Measurements from ENCODE around the gene INAFM1. TPM values are rescaled to one million over a fixed set of nuclear protein-coding genes. Genes with fewer than 3 reads are reported as not detected.

The INAFM1 gene
- total and polyA plus RNA-seq, 9 of the 15 experiments (the other 6 are each of a cell fraction or from before 2014, with no cell fraction given): 0.71 to 30.9 (median 3.1) TPM

DNA sequence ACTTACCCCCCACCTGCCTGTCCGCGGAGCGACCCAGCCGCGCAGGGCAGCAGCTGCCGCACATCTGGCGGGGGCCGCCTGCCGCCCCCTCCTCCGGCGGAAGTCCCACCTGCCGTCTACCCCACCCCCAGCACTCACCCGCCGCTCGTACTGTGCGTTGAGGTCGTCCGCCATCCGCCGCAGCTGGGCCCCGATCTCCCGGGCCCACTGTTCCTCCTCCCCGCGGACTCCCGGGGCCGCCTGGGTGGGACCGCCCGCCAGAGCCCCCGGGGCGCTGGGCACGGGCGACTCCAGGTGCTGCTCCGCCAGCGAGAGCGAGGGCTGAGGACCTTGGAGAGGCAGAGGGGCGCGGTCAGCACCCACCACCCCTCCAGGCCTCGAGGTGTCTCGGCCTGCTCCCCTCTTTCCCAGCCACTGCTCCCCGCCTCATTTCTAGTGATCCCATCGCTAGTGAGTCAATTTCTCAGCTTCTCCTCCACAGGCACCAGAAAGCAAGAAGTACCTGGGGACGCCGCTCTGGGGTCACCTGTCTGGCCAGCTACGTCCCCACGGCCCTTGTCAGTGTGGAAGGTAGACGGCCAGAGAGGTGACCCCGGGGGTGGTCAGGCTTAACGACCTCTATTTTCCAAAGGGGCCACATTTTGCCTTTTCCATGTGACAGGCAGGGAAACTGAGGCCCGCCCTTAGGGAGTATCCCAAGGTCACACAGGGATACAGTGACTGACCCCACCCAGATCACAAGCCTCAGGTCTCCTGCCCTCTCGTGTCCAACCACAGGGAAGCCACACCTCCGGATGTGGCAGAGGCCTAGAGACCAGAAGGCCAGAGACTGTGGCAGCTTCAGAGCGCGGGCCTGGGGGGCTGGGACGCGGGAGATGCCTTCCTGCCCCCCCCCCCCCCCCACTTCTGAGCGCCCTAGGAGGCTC is 48.0 kb upstream of the INAFM1 start:
- H4K20me1 ChIP-seq (replicated peaks; ENCODE audit: control insufficient read depth, insufficient read depth, low read length): peaks cover 17% of the 10 kb centered on the region; the same call in 1 of the 2 replicates
- peak overlapping the region; percentile 87 to 99 for H3K9ac ChIP-seq (ENCODE audit: insufficient read depth in 1 of 2, low read depth in 2 of 2, low read length in 2 of 2)
- in situ Hi-C loops (cut with MboI): no loop called here
- no peaks in the 10 kb centered on the region; a peak in 1 of 5 replicates for H3K27me3 ChIP-seq (ENCODE audit: control insufficient read depth in 2 of 2, insufficient read depth in 2 of 2, low read length in 2 of 2)
- FAIRE-seq (peak; percentile 95), ATAC-seq (peak; percentile 69), DNase-seq (ENCODE audit: extremely low read depth in 1 of 4, low spot score in 3 of 4) (peak; percentile 55 to 97 (median 68))
- no peaks in the 10 kb centered on the region for H3K9me3 ChIP-seq (replicated peaks; ENCODE audit: control insufficient read depth, insufficient read depth, low read depth, low read length)
- intact Hi-C loops (cut with micrococcal nuclease): loop anchor here (1.0 to 5.0 kb wide), 3 partner anchors 16 to 74 kb away; no protein-coding TSS in a partner anchor
- peaks cover 61% of the 10 kb centered on the region for H3K79me2 ChIP-seq (ENCODE audit: control insufficient read depth, insufficient read depth, low read length)
- peak overlapping the region; percentile 100 for H3K4me2 ChIP-seq (ENCODE audit: insufficient read depth, low read length)
- TSS peak; percentile 89 for BruUV-seq (replicated peaks)
- WGBS (ENCODE audit: insufficient coverage, low coverage, missing lambda C conversion rate): 2% methylated on average over 33 of the region's 56 CpGs
- peaks cover 18% of the 10 kb centered on the region; the same call in 2 of the 3 replicates for H3K36me3 ChIP-seq (ENCODE audit: control insufficient read depth, insufficient read depth, low read length)
- ChIA-PET POLR2A (interaction anchor here (0.6 to 8.2 kb wide), 28 partner anchors 8 to 697 kb away, joined by 3 to 171 read pairs (median 6); partner anchors contain the start of genes CCDC9, DHX34, INAFM1 and NOP53), CTCF (ENCODE audit: low intra/inter-chr PET ratio) (interaction anchor here (0.6 to 0.8 kb wide), 4 partner anchors 21 to 590 kb away, joined by 3 to 4 read pairs (median 4); no protein-coding TSS in a partner anchor)
- H3K4me3 ChIP-seq: peak overlapping the region; percentile 100
- no peaks in the 10 kb centered on the region for H3K9me1 ChIP-seq (ENCODE audit: control insufficient read depth, insufficient read depth, low read length)
- H3K4me1 ChIP-seq (replicated peaks in 1 of 2; ENCODE audit: control insufficient read depth in 2 of 2, insufficient read depth in 2 of 2, low read length in 2 of 2): peaks cover 20 to 67% of the 10 kb centered on the region in 2 experiments
- no peak overlapping the region for H2AFZ ChIP-seq (ENCODE audit: low read depth, low read length)
- H3K27ac ChIP-seq (ENCODE audit: extremely low read depth, low read depth, low read length): peak overlapping the region; percentile 93
- TF ChIP-seq ZNF584 (CRISPR knock-in tag; IDR thresholded peaks at IDR 0.05; ENCODE audit: low read depth) (no peak; the same call in none of the 2 replicates), ZBTB8A (IDR thresholded peaks at IDR 0.05; ENCODE audit: partially characterized antibody) (no peak), SAP30 (IDR thresholded peaks at IDR 0.05; ENCODE audit: borderline replicate concordance, insufficient read depth, low read depth, low read length, poor library complexity, severe bottlenecking) (no peak), ZNF561 (CRISPR knock-in tag; conservative IDR thresholded peaks at IDR 0.05) (no peak), HNRNPH1 (optimal IDR thresholded peaks at IDR 0.05; ENCODE audit: low read depth, low read length) (no peak), POLR3G (IDR thresholded peaks at IDR 0.05; ENCODE audit: extremely low read depth, insufficient read length, insufficient replicate concordance) (no peak), THRAP3 (IDR thresholded peaks at IDR 0.05; ENCODE audit: borderline replicate concordance) (no peak), HDAC6 (IDR thresholded peaks at IDR 0.05; ENCODE audit: low read depth, low read length) (0 out of 2 replicates have a peak, but pooled peaks have one; percentile 2), ZNF324 (CRISPR knock-in tag; IDR thresholded peaks at IDR 0.05) (no peak), JUND (IDR thresholded peaks at IDR 0.05; ENCODE audit: borderline replicate concordance, low read depth, low read length) (peak; percentile 71), JUND (tag; IDR thresholded peaks at IDR 0.05; ENCODE audit: borderline replicate concordance, low read depth, low read length) (no peak; the same call in 2 of the 3 replicates), PTTG1 (tag; IDR thresholded peaks at IDR 0.05; ENCODE audit: low read depth) (no peak)
- TF ChIP-seq, protein P1, sequence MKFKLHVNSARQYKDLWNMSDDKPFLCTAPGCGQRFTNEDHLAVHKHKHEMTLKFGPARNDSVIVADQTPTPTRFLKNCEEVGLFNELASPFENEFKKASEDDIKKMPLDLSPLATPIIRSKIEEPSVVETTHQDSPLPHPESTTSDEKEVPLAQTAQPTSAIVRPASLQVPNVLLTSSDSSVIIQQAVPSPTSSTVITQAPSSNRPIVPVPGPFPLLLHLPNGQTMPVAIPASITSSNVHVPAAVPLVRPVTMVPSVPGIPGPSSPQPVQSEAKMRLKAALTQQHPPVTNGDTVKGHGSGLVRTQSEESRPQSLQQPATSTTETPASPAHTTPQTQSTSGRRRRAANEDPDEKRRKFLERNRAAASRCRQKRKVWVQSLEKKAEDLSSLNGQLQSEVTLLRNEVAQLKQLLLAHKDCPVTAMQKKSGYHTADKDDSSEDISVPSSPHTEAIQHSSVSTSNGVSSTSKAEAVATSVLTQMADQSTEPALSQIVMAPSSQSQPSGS (CRISPR knock-in tag; IDR thresholded peaks at IDR 0.05): no peak

All from K562 (cell line).